ENCODE data around the gene DTD1.

DTD1 gene

DNA sequence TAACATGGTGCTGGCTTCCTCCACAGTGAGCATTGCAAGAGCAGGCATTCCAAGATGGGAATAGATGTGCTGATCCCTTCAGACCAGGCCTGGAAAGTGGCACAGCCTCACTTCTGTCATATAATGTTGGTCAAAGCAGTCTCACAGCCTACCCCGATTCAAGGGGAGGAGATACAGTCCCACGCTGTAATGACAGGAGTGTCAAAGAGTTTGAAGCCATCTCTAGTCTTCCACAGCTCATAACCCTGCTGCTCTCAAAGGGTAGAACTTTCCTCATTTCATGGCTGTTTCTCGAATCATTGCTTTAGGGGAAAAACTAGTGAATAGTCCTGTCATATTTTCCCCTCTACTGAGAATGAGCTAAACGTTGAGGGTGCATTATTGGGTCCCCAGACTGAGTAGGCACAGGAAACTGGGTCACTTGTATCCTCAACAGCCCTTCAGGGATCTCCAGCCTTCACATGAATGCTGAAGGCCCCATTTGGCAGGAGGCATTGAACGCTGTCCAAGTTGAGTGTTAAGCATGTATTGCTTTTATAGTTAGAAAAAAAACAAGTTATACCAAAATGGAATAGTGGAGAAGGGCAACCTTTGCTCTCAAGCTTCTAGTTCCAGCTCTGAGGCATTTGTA, 27.3 kb downstream of the DTD1 start:
- no peak for DNase-seq (ENCODE audit: low spot score)

DNA sequence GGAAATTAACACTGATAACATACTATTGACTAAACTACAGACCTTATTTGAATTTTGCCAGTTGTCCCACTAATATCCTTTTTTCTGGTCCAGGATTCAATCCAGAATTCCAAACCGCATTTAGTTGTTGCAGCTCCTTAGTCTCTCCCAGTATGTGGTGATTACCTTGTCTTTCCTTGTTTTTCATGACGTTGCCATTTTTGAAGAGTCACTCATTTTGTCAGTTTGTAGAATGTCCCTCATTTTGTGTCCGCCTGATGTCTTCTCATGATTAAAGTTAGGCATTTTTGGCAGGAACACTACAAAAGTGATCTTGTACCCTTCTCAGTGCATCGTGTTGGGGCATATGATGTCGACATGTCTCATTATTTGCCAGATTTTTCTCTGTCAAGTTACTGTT, 33.1 kb downstream of the DTD1 start:
- no peak for DNase-seq (ENCODE audit: low spot score)

DNA sequence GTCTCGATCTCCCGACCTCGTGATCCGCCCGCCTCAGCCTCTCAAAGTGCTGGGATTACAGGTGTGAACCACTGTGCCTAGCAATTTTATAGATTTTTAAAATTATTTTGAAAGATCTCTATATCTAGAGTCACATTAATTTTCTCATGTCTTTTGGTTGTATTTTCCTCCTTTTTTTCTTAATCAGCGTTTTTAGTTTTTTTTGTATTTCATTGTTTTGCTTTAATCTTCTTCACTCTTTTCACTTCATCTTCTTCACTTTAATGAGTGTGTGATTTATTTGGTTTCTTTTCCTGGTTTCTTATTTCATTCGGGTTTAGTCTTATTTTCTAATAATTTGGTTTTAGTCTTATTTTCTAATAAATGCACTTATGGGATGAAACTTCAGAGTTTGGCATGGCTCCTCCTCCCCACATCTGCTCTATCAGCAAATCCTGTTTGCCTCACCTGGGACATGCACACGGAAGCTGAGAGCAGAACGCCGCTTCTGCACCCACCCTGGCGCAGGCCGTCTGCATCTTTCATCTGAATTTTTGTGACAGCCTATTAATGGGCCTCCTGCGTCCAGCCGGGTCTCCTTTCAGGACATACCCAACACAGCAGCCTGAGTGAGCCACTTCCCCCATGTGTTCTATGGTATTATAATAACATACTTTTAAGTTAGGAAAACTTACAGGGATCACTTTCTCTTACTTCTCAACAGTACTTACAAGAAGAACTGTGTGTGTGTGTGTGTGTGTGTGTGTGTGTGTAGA, 35.5 kb downstream of the DTD1 start:
- DNase-seq (ENCODE audit: low spot score), result no peak

DNA sequence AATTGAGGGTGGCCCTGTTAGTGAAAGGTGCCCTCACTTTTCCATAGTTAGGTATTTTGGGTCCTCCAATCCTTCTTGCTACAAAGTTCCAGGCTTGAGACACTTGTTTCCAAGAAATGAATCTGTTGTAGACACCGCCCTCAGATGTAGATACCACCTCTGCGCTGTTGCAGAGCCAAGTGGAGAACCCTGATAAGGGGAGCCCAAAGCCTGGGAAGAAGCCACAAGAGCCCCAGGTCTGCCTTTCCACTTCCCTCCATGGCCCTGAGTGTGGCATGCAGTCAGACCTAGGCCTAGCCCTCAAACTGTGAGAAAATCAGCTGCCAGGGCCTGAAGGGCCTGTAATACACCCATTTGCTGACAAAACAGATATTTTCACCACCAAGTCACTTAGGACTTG, 37.1 kb downstream of the DTD1 start:
- no peak for DNase-seq (ENCODE audit: low spot score)

DNA sequence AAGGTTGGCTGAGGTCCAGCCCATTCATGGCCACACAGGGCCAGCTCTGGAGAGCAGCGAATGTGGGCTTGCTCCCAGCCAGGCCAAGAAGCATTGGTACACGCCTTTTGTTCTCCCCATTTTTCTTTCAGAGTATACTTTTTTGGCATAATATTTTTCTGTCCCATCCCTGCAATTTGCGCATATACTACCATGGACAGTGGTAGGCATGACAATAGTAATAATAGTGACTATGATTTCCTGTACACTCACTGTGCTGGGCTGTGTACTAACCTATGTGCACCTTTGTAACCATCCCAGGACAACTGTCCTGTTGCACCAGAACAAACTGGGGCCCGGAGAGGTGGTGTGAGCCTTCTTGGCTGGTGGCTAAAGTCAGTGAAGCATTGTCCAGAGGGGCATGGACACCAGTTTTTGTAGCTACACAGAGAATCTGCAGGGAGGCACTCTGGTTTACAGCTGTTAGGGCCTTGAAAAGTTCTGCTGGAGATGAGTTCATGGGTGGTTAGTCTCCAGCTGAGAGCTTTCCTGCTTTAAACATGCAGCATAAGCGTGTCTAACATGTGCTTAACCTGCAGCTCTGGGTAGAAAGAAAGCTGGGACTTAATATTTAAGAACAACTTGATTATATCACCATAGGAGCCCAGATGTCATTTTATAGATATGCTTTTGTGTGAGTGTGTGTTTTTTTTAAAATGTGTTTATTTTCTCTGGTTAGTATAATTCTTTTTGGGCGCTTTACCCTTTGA, 38.2 kb downstream of the DTD1 start:
- DNase-seq (ENCODE audit: low spot score), result no peak

DNA sequence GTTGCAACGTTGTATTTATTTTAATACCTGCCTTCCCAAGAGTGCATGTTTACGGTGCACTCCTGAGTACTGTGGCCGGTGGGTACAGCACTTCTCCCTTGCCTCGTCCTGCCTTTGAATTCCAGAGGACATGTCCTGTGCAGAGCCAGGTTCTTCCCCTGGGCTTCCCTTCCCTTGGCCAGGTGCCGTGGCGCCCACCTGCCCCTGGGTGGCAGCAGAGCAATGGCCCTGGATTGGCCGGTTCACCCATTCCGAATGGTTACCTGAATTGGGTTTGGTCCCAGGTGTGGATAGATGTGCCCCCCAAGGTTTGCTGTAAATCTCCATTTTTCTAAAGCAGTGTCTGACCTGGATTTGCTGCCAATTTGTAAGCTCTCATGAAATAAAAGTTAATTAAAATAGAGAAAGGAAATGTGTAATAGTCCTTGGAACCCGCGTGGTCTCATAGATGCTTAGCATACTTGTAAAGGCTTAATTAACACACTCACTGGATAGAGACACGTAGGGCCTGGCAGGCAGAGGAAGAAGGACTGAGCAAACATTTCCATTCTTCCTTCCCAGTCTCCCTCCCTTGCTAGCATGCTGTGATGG, 40.6 kb downstream of the DTD1 start:
- DNase-seq (ENCODE audit: low spot score), result peak; percentile 37

DNA sequence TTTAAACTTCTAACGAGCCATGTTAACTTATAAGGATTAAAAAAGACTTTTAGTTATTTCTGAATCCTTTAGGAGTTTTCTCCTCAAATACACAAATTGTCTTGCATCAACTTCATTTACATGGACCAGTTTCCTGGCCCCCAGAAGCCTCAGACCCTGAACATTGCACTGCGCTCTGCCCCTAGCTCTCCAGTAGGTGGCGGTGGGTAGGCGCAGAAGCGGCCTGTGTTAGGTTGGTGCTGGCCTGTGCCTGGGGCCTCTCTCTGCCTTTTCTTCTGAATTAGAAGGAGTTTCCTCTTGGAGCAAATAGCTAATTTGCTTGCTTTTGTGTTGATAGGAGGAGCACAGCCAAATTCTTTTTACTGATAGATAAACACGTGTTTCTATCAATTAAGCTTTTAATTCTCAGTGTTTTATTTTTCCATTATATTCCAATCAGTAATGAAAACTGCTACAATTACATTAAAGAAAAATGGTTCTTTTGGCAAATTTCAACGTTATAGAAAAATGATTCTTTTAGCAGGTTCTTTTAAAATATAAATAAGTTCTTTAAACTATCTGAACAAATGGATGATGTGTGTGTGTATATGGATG, 44.4 kb downstream of the DTD1 start:
- peak; percentile 77 for DNase-seq (ENCODE audit: low spot score)

DNA sequence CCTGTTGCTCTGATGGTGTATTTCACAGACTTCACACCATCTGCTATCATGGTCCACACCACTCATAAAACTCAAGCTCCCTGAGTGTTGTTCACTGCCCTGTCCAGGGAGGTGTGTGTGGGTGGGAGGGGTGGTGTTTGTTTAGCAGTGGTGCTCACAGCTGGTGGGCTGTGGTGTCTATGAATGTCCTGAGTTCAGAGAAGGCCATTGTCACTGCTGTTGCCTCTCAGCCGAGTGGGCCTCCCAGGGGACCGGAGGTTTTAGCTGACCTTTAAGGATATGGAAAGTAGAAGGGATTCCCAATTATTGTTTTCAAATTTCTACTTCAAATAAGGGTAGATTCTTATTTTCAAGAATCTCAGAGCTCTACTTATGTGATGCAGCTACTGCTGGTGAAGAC, 45.6 kb downstream of the DTD1 start:
- DNase-seq (ENCODE audit: low spot score), result no peak

DNA sequence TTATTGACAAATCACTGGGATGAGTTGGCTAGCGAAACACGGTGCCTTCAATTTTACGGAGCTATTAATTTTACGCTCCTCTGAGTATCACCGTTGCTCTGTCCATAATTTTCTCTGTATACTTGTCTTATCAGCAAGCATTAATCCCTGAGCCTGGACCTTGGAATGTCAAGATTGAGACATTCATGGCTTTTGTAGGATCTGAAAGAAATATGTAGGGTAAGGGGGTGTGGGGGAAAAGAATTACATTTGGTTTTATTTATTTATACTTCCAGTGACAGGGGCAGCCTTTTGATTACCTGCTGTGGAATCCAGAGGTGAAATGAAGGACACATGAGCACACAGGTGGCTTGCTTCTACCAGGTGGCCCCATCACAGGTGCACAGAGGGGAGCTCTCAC, 46.6 kb downstream of the DTD1 start:
- DNase-seq (ENCODE audit: low spot score), result no peak

DNA sequence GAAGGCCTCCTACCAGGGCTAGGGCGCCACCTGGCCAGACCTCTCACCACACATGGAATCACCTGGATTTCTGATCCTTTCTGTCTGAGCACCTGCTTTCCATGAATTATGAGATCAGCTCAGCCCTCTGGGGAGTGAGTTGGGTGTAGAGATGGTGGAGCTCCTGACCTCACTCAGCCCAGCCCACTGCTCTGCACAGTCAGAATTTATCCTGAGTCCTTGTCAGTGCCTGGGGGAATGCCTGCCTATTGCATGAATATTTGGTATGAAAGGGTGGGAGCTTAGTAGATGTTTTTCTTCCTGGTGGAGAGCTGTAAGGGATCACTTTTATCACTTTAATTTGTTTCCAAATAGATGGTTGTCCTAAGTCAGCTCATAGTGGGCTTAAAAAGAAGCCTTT, 47.5 kb downstream of the DTD1 start:
- DNase-seq (ENCODE audit: low spot score), result no peak

DNA sequence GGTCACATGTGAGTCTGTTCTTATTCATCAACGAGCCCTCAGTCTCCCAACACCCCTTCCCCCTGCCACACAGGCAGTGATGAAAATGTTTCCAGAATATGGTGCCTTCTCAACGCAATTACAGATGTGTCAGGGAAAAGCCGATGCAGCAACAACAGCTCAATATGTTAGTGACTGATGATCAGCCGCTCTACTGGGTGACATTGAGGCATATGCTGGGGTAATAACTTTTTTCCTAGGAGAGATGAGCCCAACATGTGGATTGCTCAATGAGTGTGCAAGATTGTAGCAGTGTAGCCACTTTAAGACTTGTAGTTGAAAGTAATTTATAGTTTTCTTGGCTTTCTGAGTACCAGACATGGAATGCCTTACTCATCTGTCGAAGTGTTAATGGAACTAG, 49.4 kb downstream of the DTD1 start:
- DNase-seq (ENCODE audit: low spot score), result no peak

DNA sequence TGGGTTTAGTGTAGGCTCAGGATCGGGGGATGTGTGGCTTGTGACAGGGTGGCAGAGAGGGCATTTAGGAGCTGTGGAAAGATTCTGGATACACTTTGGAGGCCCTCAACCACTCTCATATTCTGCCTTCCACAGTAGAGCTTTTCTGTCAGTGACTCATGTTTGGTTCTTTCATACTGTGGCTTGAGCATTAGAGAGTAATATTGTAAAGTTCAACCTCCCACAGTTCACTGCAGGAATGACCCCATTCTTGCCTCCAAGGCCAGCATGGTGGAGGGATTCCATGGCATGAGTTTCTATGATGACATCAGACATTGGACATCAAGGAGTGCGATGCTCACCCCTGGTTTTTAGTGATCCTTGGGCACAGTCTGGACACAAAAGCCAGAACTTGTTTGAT, 50.9 kb downstream of the DTD1 start:
- no peak for DNase-seq (ENCODE audit: low spot score)

DNA sequence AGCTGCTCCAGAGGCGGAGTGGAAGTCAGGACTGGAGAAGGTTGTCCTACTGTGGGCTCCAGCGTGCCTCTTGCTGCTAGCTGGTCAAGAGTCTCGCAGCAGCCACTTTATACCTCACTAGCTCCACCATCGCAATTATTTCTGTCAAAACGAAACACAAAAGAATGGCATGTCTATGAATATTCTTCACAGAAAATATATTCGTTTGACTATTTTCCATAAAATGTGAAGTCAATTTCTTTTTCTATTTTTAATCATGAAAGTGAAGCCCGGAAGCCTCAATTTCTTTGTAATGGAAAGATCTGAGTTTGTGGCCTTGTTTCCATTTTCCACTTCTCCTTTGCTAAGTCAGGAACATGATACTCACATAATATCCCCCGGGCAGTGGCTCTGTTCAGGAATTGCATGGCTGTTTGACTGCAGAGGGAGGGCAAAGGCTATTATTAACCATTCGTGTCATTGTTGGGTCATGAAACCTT, 51.7 kb downstream of the DTD1 start:
- no peak for DNase-seq (ENCODE audit: low spot score)

DNA sequence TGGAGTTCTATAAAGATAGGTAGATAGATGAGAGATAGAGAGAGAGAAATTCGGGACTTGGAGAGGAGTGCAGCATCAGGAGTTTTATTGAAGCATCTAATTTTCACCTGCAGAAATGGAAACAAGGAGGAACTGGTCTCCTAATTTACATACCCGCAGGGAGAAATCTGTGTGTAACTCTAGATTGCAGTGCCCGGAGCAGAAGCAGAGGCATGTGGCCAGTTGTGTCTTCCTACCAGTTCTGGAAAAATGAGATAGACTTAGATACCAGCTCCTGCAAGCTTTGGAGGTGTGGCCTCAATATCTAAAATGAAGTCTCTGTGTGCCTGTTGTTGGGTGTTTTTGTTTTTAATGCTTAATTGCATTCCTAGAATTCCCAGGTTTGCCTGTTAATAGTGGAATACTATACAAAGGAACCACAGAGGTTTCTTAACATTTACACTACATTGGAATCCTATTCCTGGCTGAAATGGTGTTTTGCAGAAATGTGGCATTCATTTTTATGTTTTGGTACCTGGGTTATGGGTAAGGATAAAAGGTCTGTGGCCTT, 57.4 kb downstream of the DTD1 start:
- DNase-seq (ENCODE audit: low spot score), result no peak

DNA sequence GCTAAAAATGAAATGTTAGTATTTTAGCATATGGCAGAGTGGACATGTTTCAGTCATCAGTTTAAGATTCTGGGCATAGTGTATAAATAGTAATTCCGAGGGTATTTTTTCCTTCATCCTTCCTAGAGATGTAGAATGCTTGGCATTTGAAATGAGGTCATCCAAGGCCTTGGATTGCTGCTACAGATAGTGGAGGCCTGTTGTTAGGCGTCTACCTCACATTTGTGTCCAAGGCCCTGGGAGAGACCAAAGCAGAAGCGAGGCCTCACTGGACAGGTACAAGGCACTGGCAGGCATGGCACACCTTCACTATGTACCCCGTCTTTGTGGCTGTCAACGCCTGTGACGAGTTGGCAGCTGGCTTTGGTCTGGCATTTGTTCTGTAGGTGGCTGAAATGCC, 58.0 kb downstream of the DTD1 start:
- DNase-seq (ENCODE audit: low spot score), result no peak

DNA sequence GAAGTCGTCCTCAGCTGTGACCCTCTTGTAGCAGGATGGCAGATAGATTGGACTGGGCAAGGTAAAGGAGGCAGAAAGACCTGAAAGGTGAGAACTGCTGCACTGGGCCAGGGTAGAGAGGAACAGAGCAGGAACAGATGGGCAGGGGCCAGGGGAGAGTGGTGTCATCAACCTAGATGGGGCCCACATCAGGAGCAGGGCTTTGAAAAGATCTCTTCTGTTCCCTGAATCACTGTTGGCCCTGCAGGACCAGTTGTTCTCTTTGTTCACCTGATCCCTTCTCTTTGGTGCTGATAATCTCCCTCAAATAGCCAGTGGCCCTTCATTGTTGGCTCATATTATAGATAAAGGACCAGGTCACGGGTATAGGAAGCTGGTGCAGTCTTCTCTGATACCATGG, 59.9 kb downstream of the DTD1 start:
- DNase-seq (ENCODE audit: low spot score), result no peak

DNA sequence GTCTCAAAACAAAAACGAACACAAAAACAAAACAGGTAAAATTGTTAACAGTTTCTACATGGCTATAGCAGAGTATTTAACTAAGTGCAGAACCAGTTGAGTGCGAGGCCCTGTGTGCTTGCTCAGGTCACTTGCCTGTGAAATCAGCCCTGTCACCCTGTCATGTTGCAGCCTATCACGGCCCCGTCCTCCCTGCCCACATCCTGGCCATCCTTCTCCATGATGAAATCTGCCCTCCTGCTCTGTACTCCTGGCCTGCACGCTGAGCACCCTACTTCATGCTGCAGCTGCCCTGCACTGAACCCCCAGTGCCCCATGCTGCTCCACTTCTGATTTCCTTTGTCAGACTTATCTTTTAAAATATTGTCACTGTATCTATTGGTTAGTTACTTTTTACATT, 62.4 kb downstream of the DTD1 start:
- no peak for DNase-seq (ENCODE audit: low spot score)

DNA sequence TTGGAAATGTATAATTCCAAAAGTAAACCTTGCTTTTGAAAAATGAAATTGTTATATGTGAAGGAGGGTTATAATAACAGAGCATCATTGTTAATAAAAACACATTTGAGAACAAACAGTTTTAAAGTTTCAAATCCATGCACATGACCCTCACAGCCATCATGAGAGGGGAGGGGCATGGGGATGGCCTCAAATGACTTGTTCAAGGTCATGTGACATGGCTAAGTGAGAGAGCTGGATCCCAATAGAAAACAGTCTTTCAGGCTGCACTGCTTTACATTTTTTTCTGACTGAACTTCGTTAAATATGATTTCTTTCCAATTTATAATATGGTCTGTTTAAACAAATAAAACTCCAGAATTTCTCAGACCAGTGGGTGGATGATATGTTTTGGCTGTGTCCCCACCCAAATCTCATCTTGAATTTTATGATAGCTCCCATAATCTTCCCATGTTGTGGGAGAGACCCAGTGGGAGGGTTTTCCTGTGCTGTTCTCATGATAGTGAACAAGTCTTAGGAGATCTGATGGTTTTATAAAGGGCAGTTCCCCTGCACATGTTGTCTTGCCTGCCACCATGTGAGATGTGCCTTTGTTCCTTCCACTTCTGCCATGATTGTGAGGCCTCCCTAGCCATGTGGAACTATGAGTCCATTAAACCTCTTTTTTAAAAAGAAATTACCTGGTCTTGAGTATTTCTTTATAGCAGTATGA, 66.0 kb downstream of the DTD1 start:
- DNase-seq (ENCODE audit: low spot score), result no peak

DNA sequence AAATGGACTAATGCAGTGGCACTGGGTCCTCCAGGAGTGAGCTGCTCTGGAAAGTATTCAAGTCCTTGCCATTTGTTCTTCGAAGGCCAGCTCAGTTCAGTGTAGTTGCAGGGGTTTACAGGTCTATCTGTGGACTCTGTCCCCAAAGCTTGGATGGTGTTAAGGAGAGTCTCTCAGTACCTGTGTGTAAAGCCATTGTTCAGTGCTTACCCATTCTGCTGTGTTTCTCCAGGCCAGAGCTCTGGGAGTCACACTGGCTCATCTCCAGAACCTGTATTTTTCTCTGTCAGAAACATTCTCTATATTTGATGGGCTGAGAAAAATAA, 66.6 kb downstream of the DTD1 start:
- no peak for DNase-seq (ENCODE audit: low spot score)

DNA sequence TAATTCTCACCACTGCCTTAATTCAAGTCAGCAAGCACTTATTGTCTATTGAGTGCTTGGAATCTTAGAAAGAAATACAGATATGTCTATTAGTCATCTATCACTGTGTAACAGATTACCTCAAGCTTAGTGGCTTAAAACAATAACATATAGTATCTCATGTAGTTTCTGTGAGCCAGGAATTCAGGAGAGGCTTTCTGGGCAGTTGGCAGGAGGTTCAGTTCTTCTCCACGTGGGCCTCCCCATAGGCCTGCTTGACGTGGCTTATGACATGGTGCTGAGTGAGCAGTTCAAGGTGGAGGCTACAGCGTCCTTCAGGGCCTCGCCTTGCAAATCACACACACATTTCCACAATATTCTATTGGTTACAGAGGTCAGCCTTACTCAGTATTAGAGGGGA, 69.7 kb downstream of the DTD1 start:
- DNase-seq (ENCODE audit: low spot score), result no peak

DNA sequence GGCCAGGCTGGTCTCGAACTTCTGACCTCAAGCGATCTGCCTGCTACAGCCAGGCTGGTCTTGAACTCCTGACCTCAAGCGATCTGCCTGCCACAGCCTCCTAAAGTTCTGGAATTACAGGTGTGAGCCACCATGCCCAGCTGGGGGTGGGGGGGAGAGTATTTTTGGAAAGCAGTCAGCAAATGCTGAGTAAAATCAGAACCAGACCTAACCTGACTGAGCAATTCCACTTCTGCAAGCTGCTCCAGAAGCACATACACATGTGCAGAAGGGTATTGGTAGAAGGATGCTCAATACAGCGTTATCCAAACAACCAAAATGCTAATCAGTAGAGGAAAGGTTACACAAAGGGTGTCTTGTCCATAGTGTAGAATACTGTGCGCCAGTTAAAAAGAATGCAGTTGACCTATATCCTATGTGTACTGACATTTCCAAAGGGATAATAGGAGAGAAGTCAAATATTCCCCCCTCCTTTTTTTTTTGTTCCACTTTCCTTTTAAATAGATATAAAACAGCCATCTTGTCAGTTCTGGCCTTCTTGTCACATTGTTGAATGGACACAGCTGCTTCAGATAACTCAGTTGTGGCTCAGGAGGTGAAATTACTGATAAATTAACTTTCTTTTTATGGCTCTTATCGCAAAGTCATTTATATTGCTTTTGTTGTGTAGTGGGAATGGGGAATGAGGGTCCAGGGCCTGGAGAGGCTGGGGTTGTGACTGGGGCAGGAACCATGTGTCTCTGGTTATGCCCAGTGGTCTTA, 74.6 kb downstream of the DTD1 start:
- no peak for DNase-seq (ENCODE audit: low spot score)

Data from NAMALWA (cell line).